ENCODE results near the gene PSME1.

- no peak for TF ChIP-seq CTCF (IDR thresholded peaks at IDR 0.05)
- TF ChIP-seq POLR2A (IDR thresholded peaks at IDR 0.05), result no peak
Observed at GRCh38 chr14:24108336-24108874, 27.6 kb upstream of the PSME1 start.
